ENCODE measurements around the gene ARHGAP24. TPM values are rescaled to one million over a fixed set of nuclear protein-coding genes. Genes with fewer than 3 reads are reported as not detected.
A peak's percentile ranks its signal among the peaks of the same experiment; 100 is the strongest.

ARHGAP24 gene
- total RNA-seq, 4 donors from 2014 or later = 17.8 to 65.2 (median 27.2) TPM

GRCh38 chr4:86036736-86037135 is 561.8 kb downstream of the ARHGAP24 start:
- Histone ChIP-seq H3K27me3 (no peaks in the 10 kb centered on the region), H3K9me3 (no peaks in the 10 kb centered on the region), H3K4me1 (peaks cover 26% of the 10 kb centered on the region), H3K27ac (no peak overlapping the region), H3K4me3 (no peak overlapping the region), H3K36me3 (no peaks in the 10 kb centered on the region)
- 73% methylated on average over 4 of the region's 4 CpGs for WGBS
- no peak for DNase-seq (ENCODE audit: low spot score in 2 of 2)
- TF ChIP-seq, protein P1, sequence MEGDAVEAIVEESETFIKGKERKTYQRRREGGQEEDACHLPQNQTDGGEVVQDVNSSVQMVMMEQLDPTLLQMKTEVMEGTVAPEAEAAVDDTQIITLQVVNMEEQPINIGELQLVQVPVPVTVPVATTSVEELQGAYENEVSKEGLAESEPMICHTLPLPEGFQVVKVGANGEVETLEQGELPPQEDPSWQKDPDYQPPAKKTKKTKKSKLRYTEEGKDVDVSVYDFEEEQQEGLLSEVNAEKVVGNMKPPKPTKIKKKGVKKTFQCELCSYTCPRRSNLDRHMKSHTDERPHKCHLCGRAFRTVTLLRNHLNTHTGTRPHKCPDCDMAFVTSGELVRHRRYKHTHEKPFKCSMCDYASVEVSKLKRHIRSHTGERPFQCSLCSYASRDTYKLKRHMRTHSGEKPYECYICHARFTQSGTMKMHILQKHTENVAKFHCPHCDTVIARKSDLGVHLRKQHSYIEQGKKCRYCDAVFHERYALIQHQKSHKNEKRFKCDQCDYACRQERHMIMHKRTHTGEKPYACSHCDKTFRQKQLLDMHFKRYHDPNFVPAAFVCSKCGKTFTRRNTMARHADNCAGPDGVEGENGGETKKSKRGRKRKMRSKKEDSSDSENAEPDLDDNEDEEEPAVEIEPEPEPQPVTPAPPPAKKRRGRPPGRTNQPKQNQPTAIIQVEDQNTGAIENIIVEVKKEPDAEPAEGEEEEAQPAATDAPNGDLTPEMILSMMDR (IDR thresholded peaks at IDR 0.05) = no peak
- TF ChIP-seq POLR2AphosphoS5 (IDR thresholded peaks at IDR 0.05) (no peak), EP300 (IDR thresholded peaks at IDR 0.05) (no peak), POLR2A (IDR thresholded peaks at IDR 0.05) (no peak)

DNA sequence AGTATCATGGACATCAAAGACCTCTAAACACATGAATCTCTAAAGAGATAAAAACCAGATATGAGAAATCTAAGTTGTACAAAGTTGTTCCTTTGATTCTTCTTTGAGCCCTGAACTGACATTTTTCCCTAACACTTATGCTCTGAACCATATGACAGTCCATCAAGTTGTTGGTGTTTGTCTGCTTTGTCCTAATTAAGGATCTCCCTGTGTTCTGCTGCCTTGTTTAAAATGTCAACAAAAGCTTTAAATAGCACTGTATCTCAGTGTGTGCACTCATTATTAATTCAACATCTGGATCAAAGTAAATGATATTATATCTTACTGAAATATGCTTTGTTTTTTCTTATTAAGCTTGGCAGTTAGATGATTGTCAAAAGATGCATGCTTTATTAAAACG is 563.1 kb downstream of the ARHGAP24 start:
- Histone ChIP-seq H3K4me1 (peaks cover 13% of the 10 kb centered on the region), H3K36me3 (no peaks in the 10 kb centered on the region), H3K9me3 (no peaks in the 10 kb centered on the region), H3K4me3 (no peak overlapping the region), H3K27ac (no peak overlapping the region), H3K27me3 (no peaks in the 10 kb centered on the region)
- 92% methylated on average over 1 of the region's 1 CpG for WGBS
- TF ChIP-seq POLR2AphosphoS5 (IDR thresholded peaks at IDR 0.05) (no peak), EP300 (IDR thresholded peaks at IDR 0.05) (no peak), POLR2A (IDR thresholded peaks at IDR 0.05) (no peak)
- TF ChIP-seq, protein P1 (IDR thresholded peaks at IDR 0.05) = no peak
- no peak for DNase-seq (ENCODE audit: low spot score in 2 of 2)

DNA sequence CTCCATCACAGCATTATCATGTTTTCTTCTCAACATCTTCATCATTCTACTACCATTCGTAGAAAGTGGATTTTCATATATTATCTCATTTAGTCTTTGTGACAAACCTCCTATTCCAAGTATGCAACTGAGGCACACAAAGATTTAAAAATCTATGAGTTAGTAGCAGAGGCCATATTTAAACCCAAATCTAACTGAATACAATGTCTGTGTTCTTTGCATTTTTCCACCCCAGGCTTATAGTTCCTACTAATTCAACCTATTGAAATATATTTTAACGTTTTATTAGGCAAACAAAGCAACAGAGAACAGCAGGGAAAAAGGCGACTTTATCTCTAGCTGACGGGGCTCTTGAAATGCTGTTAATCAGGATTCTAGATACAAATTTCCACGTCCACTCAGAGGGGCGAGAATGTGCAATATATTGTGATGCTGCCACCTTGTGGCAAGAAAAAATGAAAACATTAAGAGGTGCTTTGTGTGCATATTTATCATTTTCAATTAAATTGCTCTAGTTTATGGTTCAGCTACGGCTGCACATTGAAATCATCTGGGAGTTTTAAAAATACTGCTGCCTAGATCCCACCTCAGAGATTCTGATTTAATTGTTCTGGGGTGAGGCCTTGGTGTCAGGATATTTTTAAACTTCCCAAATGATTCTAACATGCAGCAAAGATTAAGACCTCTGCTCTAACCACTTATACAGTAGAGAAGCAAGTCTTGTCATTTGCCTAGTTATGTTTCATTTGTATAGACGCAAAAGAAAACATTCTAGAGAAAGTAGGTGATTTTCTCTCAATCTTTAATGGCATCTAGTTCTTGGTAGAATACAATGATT is 569.0 kb downstream of the ARHGAP24 start:
- 21% methylated on average over 8 of the region's 8 CpGs for WGBS
- H3K4me1 ChIP-seq = peaks cover 2% of the 10 kb centered on the region
- no peaks in the 10 kb centered on the region for H3K9me3 ChIP-seq
- no peak for TF ChIP-seq EP300 (IDR thresholded peaks at IDR 0.05)
- no peak for TF ChIP-seq POLR2A (IDR thresholded peaks at IDR 0.05)
- TF ChIP-seq POLR2AphosphoS5 (IDR thresholded peaks at IDR 0.05) = no peak
- TF ChIP-seq, protein P1 (IDR thresholded peaks at IDR 0.05) = peak; percentile 33 to 52
- H3K27me3 ChIP-seq = no peaks in the 10 kb centered on the region
- H3K4me3 ChIP-seq = no peak overlapping the region
- no peak overlapping the region for H3K27ac ChIP-seq
- DNase-seq (ENCODE audit: low spot score in 2 of 2) = no peak
- H3K36me3 ChIP-seq = no peaks in the 10 kb centered on the region

DNA sequence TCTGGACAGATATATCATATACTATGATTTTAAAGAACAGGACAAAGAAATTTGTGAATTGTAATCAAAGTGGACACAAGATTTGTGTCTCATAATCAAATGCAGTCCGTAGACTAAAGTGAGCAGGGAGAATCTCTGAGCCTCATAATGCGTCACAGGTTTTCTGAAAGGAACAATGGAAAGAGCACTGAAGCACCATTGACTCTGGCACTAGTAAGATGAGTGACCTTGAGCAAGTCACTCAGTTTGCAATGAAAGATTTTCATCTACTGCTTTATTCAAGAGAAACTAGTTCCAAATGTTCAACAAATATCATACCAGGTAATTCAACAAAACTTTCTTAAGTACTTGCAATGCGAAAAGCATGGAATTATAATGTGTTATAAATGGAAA is 569.6 kb downstream of the ARHGAP24 start:
- Histone ChIP-seq H3K4me3 (no peak overlapping the region), H3K4me1 (peaks cover 2% of the 10 kb centered on the region), H3K9me3 (no peaks in the 10 kb centered on the region), H3K36me3 (no peaks in the 10 kb centered on the region), H3K27ac (no peak overlapping the region), H3K27me3 (no peaks in the 10 kb centered on the region)
- no peak for TF ChIP-seq POLR2AphosphoS5 (IDR thresholded peaks at IDR 0.05)
- TF ChIP-seq, protein P1 (IDR thresholded peaks at IDR 0.05) = no peak
- no peak for TF ChIP-seq EP300 (IDR thresholded peaks at IDR 0.05)
- TF ChIP-seq POLR2A (IDR thresholded peaks at IDR 0.05) = no peak
- no peak for DNase-seq (ENCODE audit: low spot score in 2 of 2)
- 86% methylated on average over 3 of the region's 3 CpGs for WGBS

DNA sequence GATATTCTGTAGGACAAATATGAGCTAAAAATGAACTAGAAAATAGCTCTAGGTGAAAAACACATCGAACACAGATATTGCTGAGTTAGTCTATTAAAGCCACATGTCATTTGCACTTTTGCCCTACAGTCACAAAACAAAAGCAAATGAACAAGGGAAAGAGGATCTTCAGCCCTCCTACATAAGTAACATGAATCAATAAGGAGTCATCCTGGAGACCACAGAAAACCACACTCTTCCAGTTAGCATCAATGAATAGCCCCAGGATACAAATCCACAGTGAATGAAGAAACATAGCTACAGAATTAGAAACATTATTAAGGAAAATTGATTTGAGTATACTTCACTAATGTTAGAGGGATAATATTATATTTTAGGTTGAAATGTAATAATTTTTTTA is 573.5 kb downstream of the ARHGAP24 start:
- Histone ChIP-seq H3K4me1 (peaks cover 2% of the 10 kb centered on the region), H3K36me3 (no peaks in the 10 kb centered on the region), H3K9me3 (no peaks in the 10 kb centered on the region), H3K4me3 (no peak overlapping the region), H3K27me3 (no peaks in the 10 kb centered on the region), H3K27ac (no peak overlapping the region)
- 50% methylated on average over 1 of the region's 1 CpG for WGBS
- DNase-seq (ENCODE audit: low spot score in 2 of 2) = no peak
- no peak for TF ChIP-seq POLR2A (IDR thresholded peaks at IDR 0.05)
- TF ChIP-seq POLR2AphosphoS5 (IDR thresholded peaks at IDR 0.05) = no peak
